ENCODE measurements around the gene CALD1. TPM values are rescaled to one million over a fixed set of nuclear protein-coding genes. Genes with fewer than 3 reads are reported as not detected.

The CALD1 gene
- total RNA-seq, 1 donor from 2014 or later = 1,941 TPM

GRCh38 chr7:134782121-134782623 lies 2.7 kb downstream of the CALD1 start:
- peaks cover 24% of the 10 kb centered on the region for H3K36me3 Mint-ChIP-seq (ENCODE audit: low read depth)
- no peak overlapping the region for H3K4me3 Mint-ChIP-seq (ENCODE audit: unreplicated experiment)
- no peak overlapping the region for H3K27ac Mint-ChIP-seq (ENCODE audit: unreplicated experiment)
- peaks cover 31% of the 10 kb centered on the region for H3K4me1 Mint-ChIP-seq (ENCODE audit: low read depth)
- no peak for DNase-seq (ENCODE audit: low spot score)
- no peaks in the 10 kb centered on the region for H3K9me3 Mint-ChIP-seq (ENCODE audit: low read depth)
- TF ChIP-seq CTCF (IDR thresholded peaks at IDR 0.05) = no peak
- H3K27me3 Mint-ChIP-seq (ENCODE audit: low read depth) = no peaks in the 10 kb centered on the region

GRCh38 chr7:134783294-134784069 lies 4.0 kb downstream of the CALD1 start:
- Mint-ChIP-seq H3K27me3 (ENCODE audit: low read depth) (no peaks in the 10 kb centered on the region), H3K27ac (ENCODE audit: unreplicated experiment) (no peak overlapping the region), H3K4me1 (ENCODE audit: low read depth) (peaks cover 31% of the 10 kb centered on the region), H3K4me3 (ENCODE audit: unreplicated experiment) (no peak overlapping the region), H3K36me3 (ENCODE audit: low read depth) (peaks cover 30% of the 10 kb centered on the region), H3K9me3 (ENCODE audit: low read depth) (no peaks in the 10 kb centered on the region)
- TF ChIP-seq CTCF (IDR thresholded peaks at IDR 0.05) = no peak
- no peak for DNase-seq (ENCODE audit: low spot score)

- H3K27me3 Mint-ChIP-seq (ENCODE audit: low read depth) = no peaks in the 10 kb centered on the region
- H3K9me3 Mint-ChIP-seq (ENCODE audit: low read depth) = no peaks in the 10 kb centered on the region
- DNase-seq (ENCODE audit: low spot score) = no peak
- H3K4me1 Mint-ChIP-seq (ENCODE audit: low read depth) = peaks cover 30% of the 10 kb centered on the region
- no peak overlapping the region for H3K27ac Mint-ChIP-seq (ENCODE audit: unreplicated experiment)
- no peak overlapping the region for H3K4me3 Mint-ChIP-seq (ENCODE audit: unreplicated experiment)
- TF ChIP-seq CTCF (IDR thresholded peaks at IDR 0.05) = no peak
- H3K36me3 Mint-ChIP-seq (ENCODE audit: low read depth) = peaks cover 30% of the 10 kb centered on the region
Measured at GRCh38 chr7:134784251-134785049, 5.0 kb downstream of the CALD1 start.

GRCh38 chr7:134785842-134786241 lies 6.4 kb downstream of the CALD1 start:
- DNase-seq (ENCODE audit: low spot score) = no peak
- Mint-ChIP-seq H3K36me3 (ENCODE audit: low read depth) (peaks cover 24% of the 10 kb centered on the region), H3K27me3 (ENCODE audit: low read depth) (no peaks in the 10 kb centered on the region), H3K4me3 (ENCODE audit: unreplicated experiment) (no peak overlapping the region), H3K4me1 (ENCODE audit: low read depth) (peaks cover 44% of the 10 kb centered on the region), H3K27ac (ENCODE audit: unreplicated experiment) (no peak overlapping the region), H3K9me3 (ENCODE audit: low read depth) (no peaks in the 10 kb centered on the region)
- no peak for TF ChIP-seq CTCF (IDR thresholded peaks at IDR 0.05)

- no peaks in the 10 kb centered on the region for H3K27me3 Mint-ChIP-seq (ENCODE audit: low read depth)
- no peak for TF ChIP-seq CTCF (IDR thresholded peaks at IDR 0.05)
- H3K9me3 Mint-ChIP-seq (ENCODE audit: low read depth) = no peaks in the 10 kb centered on the region
- H3K27ac Mint-ChIP-seq (ENCODE audit: unreplicated experiment) = peak overlapping the region; percentile 68
- peak overlapping the region; percentile 50 for H3K4me3 Mint-ChIP-seq (ENCODE audit: unreplicated experiment)
- peaks cover 57% of the 10 kb centered on the region for H3K4me1 Mint-ChIP-seq (ENCODE audit: low read depth)
- peaks cover 27% of the 10 kb centered on the region for H3K36me3 Mint-ChIP-seq (ENCODE audit: low read depth)
- DNase-seq (ENCODE audit: low spot score) = no peak
Measured at GRCh38 chr7:134787064-134787463, 7.6 kb downstream of the CALD1 start.

All from chondrocyte (in vitro differentiated cells).